GM12873 (cell line): ENCODE results near the gene AIFM1.

Experiments used
- CTCF ChIP-seq: IDR thresholded peaks from 2 replicates; pipeline ENCODE4 v1.5.1; 2012; ENCODE audit warnings: low read depth, mild to moderate bottlenecking, moderate library complexity, low read length, control low read depth; ENCODE audit not compliant: insufficient read depth; ENCODE audit errors: missing control alignments

Gene AIFM1

DNA sequence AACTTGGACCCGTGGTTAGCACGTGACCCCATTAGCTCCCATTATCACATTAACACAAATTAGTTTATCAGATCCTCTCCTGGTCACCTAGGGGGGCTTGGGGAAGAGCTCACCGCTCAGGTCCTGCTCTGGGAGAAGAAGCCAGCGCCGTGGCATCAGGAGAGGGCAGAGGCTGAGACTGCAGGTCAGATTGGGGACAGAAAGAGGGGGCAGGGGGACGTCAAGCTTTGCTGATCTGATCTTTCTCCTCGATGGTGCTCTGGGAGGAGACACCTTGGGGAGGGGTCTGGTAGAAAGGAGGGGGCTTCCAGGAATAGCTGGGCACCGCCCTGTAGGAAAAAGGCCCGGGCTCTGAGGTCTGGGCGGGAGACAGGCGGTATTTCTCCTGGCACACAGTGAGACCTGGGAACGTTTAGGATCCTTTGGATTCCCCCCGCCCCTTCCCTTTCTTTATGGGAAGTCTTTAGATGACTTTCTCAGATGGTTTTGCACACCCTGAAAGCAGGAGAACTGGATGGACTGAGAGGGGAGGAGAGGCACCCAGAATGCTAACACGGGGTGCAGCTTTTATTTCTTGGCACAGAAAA, 46.2 kb downstream of the AIFM1 start:
- TF ChIP-seq CTCF = no peak

DNA sequence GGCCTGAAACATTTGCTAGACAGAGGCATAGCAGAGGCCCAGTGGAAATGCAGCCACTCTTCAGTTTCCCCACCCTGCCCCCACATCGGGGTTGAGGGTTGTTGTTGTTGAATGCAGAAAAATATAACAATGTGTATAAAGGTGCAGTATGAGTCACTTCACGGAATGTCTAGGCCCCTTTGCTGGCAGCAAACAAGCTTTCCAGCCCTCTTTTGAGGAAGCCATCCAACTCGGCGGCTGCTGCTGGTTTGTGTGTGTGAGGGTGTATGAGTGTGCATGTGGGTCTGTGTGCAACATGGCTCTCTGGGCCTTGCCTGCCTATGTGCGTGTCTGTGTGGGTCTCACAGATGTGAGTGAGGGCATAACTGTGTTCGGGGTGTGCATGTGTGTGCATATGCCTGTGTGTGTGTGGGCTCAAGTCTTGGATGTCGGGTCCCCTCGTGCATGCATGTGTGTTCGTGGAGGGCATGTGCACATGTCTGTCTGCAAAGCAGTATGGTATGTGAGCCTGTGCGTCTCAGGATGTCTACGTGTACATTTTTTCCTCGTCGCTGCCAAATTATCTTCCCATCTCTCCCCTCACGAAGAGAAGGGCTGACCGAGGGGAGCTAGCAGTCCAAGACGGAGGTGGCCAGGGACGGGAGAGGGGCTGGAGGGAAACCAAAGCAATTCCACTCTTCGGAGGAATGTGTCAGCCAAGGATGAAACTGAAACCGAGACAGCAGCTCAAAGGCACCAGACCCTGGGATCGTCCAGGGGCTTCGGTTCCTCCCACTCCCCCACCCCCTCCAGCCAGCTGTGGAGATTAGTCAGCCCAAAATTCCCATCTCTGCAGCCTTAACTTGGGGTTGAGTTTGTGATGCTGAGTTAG, 47.0 kb downstream of the AIFM1 start:
- no peak for TF ChIP-seq CTCF

DNA sequence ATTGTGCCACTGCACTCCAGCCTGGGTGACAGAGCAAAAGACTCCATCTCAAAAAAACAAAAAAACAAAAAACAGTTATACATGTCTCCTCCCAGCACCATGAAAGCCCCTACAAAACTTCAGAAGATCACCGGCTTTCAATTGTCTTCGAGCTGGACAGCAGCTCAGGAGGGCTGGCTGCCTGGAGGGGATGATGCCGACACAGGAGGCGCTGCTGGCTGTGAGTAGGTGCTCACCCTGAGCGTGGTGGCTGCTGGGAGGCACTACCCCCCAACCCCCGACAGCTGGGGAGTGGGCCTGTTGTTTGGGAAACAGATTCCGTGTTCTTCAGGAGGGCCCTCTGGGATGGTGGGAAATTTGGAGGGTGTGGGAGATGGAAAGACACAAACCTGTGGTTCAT, 48.5 kb downstream of the AIFM1 start:
- TF ChIP-seq CTCF = no peak

- TF ChIP-seq CTCF = no peak
These were observed 51.5 kb downstream of the AIFM1 start for GRCh38 chrX:130114141-130114588.

GRCh38 chrX:130111220-130112154, 54.2 kb downstream of the AIFM1 start:
- no peak for TF ChIP-seq CTCF

GRCh38 chrX:130110379-130111219, 55.0 kb downstream of the AIFM1 start, which contains the start of gene ELF4:
Gene ELF4, minus strand, starts transcription at chrX:130110497. Its CDS starts 29,167 bp downstream, at chrX:130081330.
- no peak for TF ChIP-seq CTCF
